Kidney (tissue), 14 donors: ENCODE measurements around the gene RPL10A. TPM values are rescaled to one million over a fixed set of nuclear protein-coding genes. Genes with fewer than 3 reads are reported as not detected.

Source experiments
- DNase-seq, 5 donors: peaks; one replicate each; pipeline ENCODE4 v3.0.0-alpha.2; 2013 to 2020
- FAIRE-seq: peaks from 2 replicates; lab custom pipeline; 2012; peaks lifted over from hg19 to GRCh38; lab: Jason Lieb, UNC
- H3K27ac ChIP-seq, 2 donors: one replicate each; pipeline ENCODE4 v1.7.0; 2013; ENCODE audit warnings: low read depth in 2 of 2, low read length in 2 of 2, inconsistent platforms in 1 of 2
- H3K27me3 ChIP-seq: one replicate; pipeline ENCODE4 v1.7.1; 2013; ENCODE audit warnings: low read length, inconsistent platforms; ENCODE audit not compliant: control insufficient read depth, insufficient read depth
- H3K36me3 ChIP-seq, 3 donors: one replicate each; pipeline versions ENCODE4 v1.7.0 to v1.7.1; 2013; ENCODE audit warnings: low read length in 3 of 3, control low read depth in 1 of 3, inconsistent platforms in 1 of 3; ENCODE audit not compliant: insufficient read depth in 3 of 3, control insufficient read depth in 2 of 3
- H3K4me1 ChIP-seq, 3 donors: one replicate each; pipeline versions ENCODE4 v1.7.0 to v1.7.1; 2013; ENCODE audit warnings: low read length in 3 of 3, inconsistent platforms in 1 of 3, low read depth in 1 of 3; ENCODE audit not compliant: control insufficient read depth in 2 of 3, insufficient read depth in 2 of 3
- H3K4me3 ChIP-seq, 3 donors: one replicate each; pipeline versions ENCODE4 v1.7.0 to v1.8.1; 2013; ENCODE audit warnings: low read length in 3 of 3, control low read depth in 1 of 3, inconsistent platforms in 1 of 3
- H3K9ac ChIP-seq, 3 donors: one replicate each; pipeline versions ENCODE4 v1.7.0 to v1.7.1; 2013; ENCODE audit warnings: low read length in 3 of 3, control low read depth in 1 of 3, inconsistent platforms in 1 of 3
- H3K9me3 ChIP-seq, 3 donors: one replicate each; pipeline versions ENCODE4 v1.7.0 to v1.7.1; 2013; ENCODE audit warnings: low read length in 3 of 3, control low read depth in 1 of 3, inconsistent platforms in 1 of 3; ENCODE audit not compliant: control insufficient read depth in 2 of 3, insufficient read depth in 1 of 3
- intact Hi-C: fragments of 100-400 bp; cut with DNase I; formaldehyde crosslinking; loops from one replicate; pipeline ENCODE4 v1.11.1; 2022
- polyA plus RNA-seq: library from polyadenylated mRNA; stranded (reverse); fragments of 350-450 nt; fragmentation: Illumina TruSeq; extraction: RNeasy Lipid Tissue Mini Kit (QIAGEN cat#74804); gene quantifications from one replicate; pipeline ENCODE4 v1.2.3, GENCODE V29; 2014; ENCODE audit warnings: low read depth, low replicate concordance; ENCODE audit not compliant: insufficient read depth
- total RNA-seq: library from RNA; stranded (reverse); fragmentation: NEBNext Ultra II Directional; extraction: Animal tissue kit (Norgen Biotek cat#: 25700); gene quantifications from one replicate; pipeline ENCODE4 v1.2.1, GENCODE V29; 2021
- TF ChIP-seq, protein P1 (sequence below): IDR thresholded peaks from 3 replicates; pipeline ENCODE4 v1.5.1; 2012; ENCODE audit warnings: mild to moderate bottlenecking, moderate library complexity, borderline replicate concordance; ENCODE audit not compliant: insufficient read depth; ENCODE audit errors: extremely low read depth
- donor health status: control.
- donor health status: control.
- donor health status: control.
- donor health status: control.
- donor health status: control.
- donor health status: DM: yes; HTN: yes; CAD: no.
- donor health status: Normal renal cell carcinoma (clear cell type).

The RPL10A gene
- total and polyA plus RNA-seq, 2 donors from 2014 or later: 1,159 to 1,291 TPM

DNA sequence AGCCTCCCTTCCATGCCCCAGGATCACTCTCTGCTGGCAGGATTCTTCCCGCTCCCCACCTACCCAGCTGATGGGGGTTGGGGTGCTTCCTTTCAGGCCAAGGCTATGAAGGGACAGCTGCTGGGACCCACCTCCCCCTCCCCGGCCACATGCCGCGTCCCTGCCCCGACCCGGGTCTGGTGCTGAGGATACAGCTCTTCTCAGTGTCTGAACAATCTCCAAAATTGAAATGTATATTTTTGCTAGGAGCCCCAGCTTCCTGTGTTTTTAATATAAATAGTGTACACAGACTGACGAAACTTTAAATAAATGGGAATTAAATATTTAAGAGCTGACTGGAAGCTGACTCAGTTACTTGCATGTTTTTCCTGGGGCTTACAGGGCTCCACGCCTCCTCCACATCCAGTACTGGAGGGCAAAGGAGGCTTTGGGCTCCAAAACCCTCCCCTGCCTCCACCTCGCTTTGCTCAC, 40.3 kb upstream of the RPL10A start:
- FAIRE-seq (no peak), DNase-seq (no peak)
- TF ChIP-seq, protein P1, sequence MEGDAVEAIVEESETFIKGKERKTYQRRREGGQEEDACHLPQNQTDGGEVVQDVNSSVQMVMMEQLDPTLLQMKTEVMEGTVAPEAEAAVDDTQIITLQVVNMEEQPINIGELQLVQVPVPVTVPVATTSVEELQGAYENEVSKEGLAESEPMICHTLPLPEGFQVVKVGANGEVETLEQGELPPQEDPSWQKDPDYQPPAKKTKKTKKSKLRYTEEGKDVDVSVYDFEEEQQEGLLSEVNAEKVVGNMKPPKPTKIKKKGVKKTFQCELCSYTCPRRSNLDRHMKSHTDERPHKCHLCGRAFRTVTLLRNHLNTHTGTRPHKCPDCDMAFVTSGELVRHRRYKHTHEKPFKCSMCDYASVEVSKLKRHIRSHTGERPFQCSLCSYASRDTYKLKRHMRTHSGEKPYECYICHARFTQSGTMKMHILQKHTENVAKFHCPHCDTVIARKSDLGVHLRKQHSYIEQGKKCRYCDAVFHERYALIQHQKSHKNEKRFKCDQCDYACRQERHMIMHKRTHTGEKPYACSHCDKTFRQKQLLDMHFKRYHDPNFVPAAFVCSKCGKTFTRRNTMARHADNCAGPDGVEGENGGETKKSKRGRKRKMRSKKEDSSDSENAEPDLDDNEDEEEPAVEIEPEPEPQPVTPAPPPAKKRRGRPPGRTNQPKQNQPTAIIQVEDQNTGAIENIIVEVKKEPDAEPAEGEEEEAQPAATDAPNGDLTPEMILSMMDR: no peak
- H3K9ac ChIP-seq: no peak overlapping the region
- no peak overlapping the region for H3K27ac ChIP-seq
- no peak overlapping the region for H3K4me3 ChIP-seq
- H3K9me3 ChIP-seq: peaks cover 0 to 7% (median 3%) of the 10 kb centered on the region in 3 donors
- H3K4me1 ChIP-seq: no peaks in the 10 kb centered on the region
- H3K36me3 ChIP-seq: peaks cover 0 to 6% (median 3%) of the 10 kb centered on the region in 3 donors
- no peaks in the 10 kb centered on the region for H3K27me3 ChIP-seq
- intact Hi-C loops: no loop called here

DNA sequence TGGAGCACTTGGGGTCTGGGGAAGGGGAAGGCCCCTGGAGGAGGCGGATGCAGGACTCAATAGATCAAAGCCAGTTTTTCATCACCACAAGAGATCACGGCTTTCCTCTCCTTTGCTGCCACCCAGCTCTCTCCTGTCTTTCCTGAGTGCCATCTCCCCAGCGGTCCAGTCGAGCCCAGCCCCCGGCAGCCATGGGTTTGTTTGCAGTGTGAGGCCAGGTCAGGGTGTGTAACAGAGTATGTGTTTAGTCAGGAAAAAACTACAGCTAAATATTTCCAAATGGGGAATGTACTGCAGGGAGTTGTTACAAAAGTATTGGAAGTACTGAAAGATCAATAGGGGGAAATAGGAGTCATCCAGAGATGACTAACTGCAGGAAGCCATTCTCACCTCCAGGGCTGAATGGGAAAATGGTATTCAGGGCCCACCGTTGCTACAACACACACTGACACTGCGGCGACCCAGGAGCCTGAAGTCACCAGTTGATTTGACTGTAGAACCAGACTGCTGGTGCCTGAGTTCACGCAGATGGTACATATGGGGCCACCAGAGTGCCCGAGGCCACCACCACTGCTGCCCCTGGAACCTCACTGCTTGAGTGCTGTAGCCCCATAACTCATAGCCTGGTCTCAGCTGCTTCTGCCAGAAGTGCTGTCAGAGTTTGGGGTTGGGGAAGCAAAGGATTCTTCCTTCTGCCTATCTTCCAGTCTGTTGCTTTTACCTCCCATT, 39.6 kb upstream of the RPL10A start:
- Histone ChIP-seq H3K9me3 (peaks cover 0 to 7% (median 3%) of the 10 kb centered on the region in 3 donors), H3K9ac (no peak overlapping the region), H3K4me1 (no peaks in the 10 kb centered on the region), H3K4me3 (no peak overlapping the region), H3K27ac (no peak overlapping the region), H3K36me3 (peaks cover 0 to 6% (median 3%) of the 10 kb centered on the region in 3 donors), H3K27me3 (no peaks in the 10 kb centered on the region)
- DNase-seq: no peak
- TF ChIP-seq, protein P1: no peak
- intact Hi-C loops: no loop called here
- no peak for FAIRE-seq

DNA sequence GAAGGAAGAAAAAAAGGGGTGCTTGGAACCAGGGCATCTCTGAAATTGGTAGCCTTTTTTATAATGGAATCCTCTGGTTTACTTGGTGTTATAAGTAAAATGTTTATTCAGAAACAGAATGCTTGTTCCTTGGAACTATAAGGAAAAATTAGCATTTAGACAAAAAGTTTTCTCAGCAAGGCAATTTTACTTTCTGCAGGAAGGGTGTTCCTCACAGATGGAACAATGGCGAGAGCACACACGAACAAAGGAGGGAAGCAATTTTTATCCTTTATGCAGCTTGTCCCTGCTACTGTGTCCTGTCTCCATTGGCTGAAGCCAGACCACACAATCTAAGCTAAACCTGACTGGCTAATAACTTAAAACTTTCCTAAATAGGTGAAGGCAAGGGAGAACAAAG, 38.7 kb upstream of the RPL10A start:
- DNase-seq (no peak), FAIRE-seq (no peak)
- TF ChIP-seq, protein P1: no peak
- Histone ChIP-seq H3K9ac (no peak overlapping the region), H3K27ac (no peak overlapping the region), H3K4me3 (no peak overlapping the region), H3K36me3 (peaks cover 0 to 3% (median 3%) of the 10 kb centered on the region in 3 donors), H3K4me1 (no peaks in the 10 kb centered on the region), H3K27me3 (no peaks in the 10 kb centered on the region), H3K9me3 (peaks cover 0 to 7% (median 3%) of the 10 kb centered on the region in 3 donors)
- intact Hi-C loops: no loop called here
